DMS153 (cell line): ENCODE data around the gene AGAP1.

Experiments used
- DNase-seq: peaks from one replicate; lab custom pipeline; 2025; lab: John Stamatoyannopoulos, UW

AGAP1 gene

GRCh38 chr2:236172255-236173035 is 678.6 kb downstream of the AGAP1 start:
- no peak for DNase-seq

- DNase-seq, result no peak
These were observed 679.3 kb downstream of the AGAP1 start for GRCh38 chr2:236173036-236173728.

- no peak for DNase-seq
These were observed 680.1 kb downstream of the AGAP1 start for GRCh38 chr2:236173729-236174607.

- no peak for DNase-seq
These were observed 681.8 kb downstream of the AGAP1 start for GRCh38 chr2:236175548-236176150.

- no peak for DNase-seq
These were observed 682.6 kb downstream of the AGAP1 start for GRCh38 chr2:236176417-236176816.

- DNase-seq, result no peak
These were observed 683.1 kb downstream of the AGAP1 start for GRCh38 chr2:236176951-236177350.

GRCh38 chr2:236177604-236177966 is 683.7 kb downstream of the AGAP1 start:
- DNase-seq, result no peak

- peak; percentile 47 for DNase-seq
These were observed 684.4 kb downstream of the AGAP1 start for GRCh38 chr2:236177967-236178889.

- no peak for DNase-seq
These were observed 685.0 kb downstream of the AGAP1 start for GRCh38 chr2:236178890-236179235.

- DNase-seq, result no peak
These were observed 685.6 kb downstream of the AGAP1 start for GRCh38 chr2:236179236-236180075.

GRCh38 chr2:236180076-236180816 is 686.4 kb downstream of the AGAP1 start:
- DNase-seq, result no peak

GRCh38 chr2:236180831-236181453 is 687.1 kb downstream of the AGAP1 start:
- no peak for DNase-seq
